Epithelial cell of esophagus (primary cell): Measurements from ENCODE around the gene SPAG8.
A peak's percentile ranks its signal among the peaks of the same experiment; 100 is the strongest.

Source experiments
- DNase-seq: peaks from one replicate; pipeline ENCODE4 v3.0.0; 2010; ENCODE audit warnings: low read depth
- H3K4me3 ChIP-seq: 2 replicates; pipeline ENCODE4 v1.5.1; 2011; ENCODE audit warnings: mild to moderate bottlenecking, low read length, control low read depth
- CTCF ChIP-seq: IDR thresholded peaks from 2 replicates; pipeline ENCODE4 v1.5.1; 2011; ENCODE audit warnings: low read depth, mild to moderate bottlenecking, low read length, control low read depth, inconsistent platforms; ENCODE audit not compliant: insufficient read depth; ENCODE audit errors: missing control alignments

SPAG8 gene

DNA sequence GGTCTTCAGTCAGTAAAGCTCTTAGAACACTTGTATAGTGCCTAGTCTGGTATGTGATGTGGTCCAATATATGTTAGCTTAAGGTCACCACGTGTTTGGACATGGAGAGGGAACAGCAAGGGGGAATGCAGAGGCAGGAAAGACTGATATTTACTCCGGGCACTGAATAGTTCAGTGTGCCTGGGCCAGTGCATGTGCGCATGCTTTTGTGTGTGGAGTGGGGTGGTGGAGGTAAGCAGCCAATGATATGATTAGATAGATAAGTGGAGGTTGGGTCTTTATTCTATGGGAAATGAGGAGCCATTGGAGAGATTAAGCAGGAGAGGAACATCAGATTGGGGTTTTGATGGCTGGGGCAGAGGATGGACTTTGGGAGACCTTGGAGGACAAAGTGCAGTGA is 44.1 kb upstream of the SPAG8 start:
- TF ChIP-seq CTCF = no peak
- DNase-seq = no peak

GRCh38 chr9:35854091-35854762 is 42.2 kb upstream of the SPAG8 start:
- H3K4me3 ChIP-seq = no peak overlapping the region
- DNase-seq = no peak
- no peak for TF ChIP-seq CTCF

More for the DNA sequence above, 44.1 kb upstream of the SPAG8 start:
- no peak overlapping the region for H3K4me3 ChIP-seq

- no peak overlapping the region for H3K4me3 ChIP-seq
- no peak for TF ChIP-seq CTCF
- no peak for DNase-seq
Measured at GRCh38 chr9:35852876-35853865, 41.1 kb upstream of the SPAG8 start.

DNA sequence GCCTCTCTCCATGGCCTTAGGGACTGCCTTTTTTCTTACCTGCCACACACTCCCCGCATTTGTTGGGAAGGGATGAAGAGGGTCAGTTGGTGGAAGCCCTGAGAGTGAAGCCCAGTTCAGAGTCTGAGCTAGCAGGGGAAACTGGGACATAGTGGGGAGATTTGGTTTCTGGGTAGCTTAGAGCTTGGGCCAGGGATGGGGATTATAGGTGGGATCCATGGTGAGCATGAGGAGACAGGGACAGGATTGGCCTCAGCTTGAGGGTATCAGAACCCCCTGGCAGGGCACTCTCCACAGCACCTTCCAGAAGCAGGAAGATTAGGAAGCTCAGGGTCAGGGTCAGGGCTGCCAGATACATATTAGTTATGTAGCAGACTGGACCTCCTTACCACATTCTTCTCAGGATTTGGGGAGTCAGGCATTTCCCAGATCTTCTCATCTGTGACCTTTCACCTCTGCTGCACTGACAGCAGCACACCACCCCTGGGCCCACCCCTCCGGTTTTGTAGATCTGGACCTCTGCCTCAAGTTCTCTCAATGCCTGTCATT is 40.3 kb upstream of the SPAG8 start:
- no peak for DNase-seq
- H3K4me3 ChIP-seq = no peak overlapping the region
- no peak for TF ChIP-seq CTCF

GRCh38 chr9:35847792-35848572 is 35.9 kb upstream of the SPAG8 start:
- no peak for TF ChIP-seq CTCF
- no peak overlapping the region for H3K4me3 ChIP-seq
- peak; percentile 97 for DNase-seq
